Stimulated activated CD4-positive, alpha-beta T cell treated with anti-CD3 and anti-CD28 coated beads, Interleukin-4, amount 100 ng/mL, for 4 hours (primary cell): ENCODE results near the gene RASD1.
"Not testable (repeated sequence)": the region's sequence is repeated elsewhere in the genome, so short reads cannot be mapped to it uniquely, and the experiment has no call there.

Experiments
- DNase-seq, 2 experiments: peaks; one replicate each; pipeline ENCODE4 v3.0.0-alpha.2; 2020

Gene RASD1

DNA sequence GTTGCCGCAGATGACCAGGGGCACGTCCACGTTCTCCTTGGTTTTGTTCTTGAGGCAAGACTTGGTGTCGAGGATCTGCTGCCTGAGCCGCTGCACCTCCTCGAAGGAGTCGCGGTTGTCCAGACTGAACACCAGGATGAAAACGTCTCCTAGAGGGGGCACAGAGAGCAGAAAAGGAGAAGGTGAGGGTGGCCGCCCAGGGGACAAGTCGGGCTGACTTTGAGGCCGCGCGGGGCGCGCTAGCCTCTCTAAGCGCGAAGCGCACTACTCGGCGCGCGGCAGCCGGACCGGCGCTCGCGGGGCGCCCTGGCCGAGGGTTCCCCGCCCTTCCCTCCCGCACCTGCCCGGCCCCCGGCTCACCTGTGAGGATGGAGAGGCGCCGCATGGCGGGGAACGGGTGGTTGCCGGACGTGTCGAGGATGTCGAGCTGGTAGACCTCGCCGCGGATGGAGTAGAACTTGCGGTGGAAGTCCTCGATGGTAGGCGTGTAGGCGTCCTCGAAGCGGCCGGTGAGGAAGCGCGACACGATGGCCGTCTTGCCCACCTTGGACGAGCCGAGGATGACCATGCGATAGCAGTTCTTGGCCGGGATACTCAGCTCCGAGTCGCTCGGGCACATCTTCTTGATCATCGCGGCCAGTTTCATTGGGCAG, 533 bp downstream of the RASD1 start:
- peak; percentile 11 to 17 for DNase-seq

GRCh38 chr17:17494870-17495535, 1.2 kb downstream of the RASD1 start:
- DNase-seq, result peak in 1 of 2 experiments; percentile 18

- DNase-seq, result no peak
These were observed 1.7 kb downstream of the RASD1 start for GRCh38 chr17:17494499-17494869.

- DNase-seq, result no peak
These were observed 2.2 kb downstream of the RASD1 start for GRCh38 chr17:17493986-17494466.

- DNase-seq, result no peak
These were observed 2.8 kb downstream of the RASD1 start for GRCh38 chr17:17493249-17493985.

DNA sequence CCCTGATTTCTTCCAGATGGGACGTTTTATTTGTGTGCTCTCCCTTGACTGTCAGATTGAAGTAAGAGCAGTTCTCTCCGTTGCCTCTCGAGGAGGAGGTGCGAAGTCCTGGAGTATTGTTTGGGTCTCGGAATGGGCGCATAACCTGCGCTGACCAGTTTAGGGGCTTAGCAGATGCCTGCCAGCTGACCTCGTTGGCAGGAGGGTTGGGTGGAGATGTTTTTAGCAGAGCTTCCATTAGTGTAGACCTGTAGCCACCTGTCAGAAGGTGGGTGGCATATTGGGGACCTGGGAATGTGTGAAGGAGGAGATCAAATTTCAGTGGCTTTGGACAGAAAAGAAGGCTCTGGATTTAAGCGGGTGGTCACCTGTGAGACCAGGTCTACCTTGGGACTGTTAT, 3.6 kb downstream of the RASD1 start:
- DNase-seq, result no peak

DNA sequence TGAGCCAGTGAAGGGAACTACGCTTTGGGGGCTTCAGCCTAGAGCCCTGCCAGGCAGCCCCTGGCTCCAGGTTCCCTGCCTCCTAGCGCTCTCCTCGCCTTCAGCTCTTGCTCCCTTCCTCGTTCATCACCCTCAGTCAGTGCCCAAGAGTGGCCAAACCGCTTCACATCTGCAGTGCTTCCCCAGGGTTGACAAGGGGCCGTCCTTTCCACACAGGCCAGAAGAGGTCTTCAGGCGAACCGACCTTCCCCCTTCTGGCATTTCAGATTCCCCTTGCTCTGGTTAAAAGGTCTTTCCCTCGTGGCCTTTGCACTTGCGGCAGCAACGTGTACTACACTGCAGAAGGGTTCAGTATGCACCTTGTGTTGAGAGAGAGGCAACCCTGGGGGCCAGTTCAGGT, 4.1 kb downstream of the RASD1 start:
- no peak for DNase-seq

- no peak for DNase-seq
These were observed 4.6 kb downstream of the RASD1 start for GRCh38 chr17:17491546-17491988.

DNA sequence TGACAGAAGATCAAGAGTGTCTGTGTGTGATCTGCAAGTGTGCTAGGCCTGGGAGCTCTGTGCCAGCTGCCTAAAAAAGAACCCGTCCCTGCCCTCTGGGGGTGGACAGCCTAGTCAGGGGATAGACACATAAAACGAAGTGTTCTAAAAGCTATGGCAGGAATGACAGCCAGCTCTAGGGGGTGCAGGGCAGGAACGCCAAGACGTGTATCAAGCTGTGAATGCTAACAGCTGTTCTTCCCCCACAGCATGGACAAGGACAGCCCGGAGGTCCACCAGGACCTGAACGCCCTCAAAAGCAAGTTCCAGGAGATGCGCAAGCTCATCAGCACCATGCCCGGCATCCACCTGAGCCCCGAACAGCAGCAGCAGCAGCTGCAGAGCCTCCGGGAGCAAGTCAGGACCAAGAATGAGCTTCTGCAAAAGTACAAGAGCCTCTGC, 5.1 kb downstream of the RASD1 start:
- no peak for DNase-seq

DNA sequence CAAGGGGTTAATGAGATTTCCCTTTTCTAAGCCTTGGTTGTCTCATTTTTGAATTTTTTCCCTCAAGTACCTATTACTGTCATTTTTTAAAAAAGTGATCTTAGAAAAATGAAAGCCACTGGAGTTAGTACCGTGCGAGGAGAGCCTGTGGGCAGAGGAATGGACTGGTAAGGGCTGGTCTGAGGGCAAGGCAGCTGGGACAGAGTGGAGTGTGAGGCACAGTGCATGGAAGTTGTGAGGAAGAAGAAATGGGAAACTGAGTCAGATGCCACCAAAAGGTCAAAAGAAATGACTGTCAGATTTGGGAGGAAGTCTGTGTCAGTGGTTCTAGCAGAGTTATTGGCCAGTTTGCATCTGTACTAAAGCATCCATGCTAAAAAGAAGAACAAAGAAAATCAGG, 8.2 kb downstream of the RASD1 start:
- no peak for DNase-seq

- DNase-seq, result not testable (repeated sequence)
These were observed 9.8 kb downstream of the RASD1 start for GRCh38 chr17:17486416-17486815.

DNA sequence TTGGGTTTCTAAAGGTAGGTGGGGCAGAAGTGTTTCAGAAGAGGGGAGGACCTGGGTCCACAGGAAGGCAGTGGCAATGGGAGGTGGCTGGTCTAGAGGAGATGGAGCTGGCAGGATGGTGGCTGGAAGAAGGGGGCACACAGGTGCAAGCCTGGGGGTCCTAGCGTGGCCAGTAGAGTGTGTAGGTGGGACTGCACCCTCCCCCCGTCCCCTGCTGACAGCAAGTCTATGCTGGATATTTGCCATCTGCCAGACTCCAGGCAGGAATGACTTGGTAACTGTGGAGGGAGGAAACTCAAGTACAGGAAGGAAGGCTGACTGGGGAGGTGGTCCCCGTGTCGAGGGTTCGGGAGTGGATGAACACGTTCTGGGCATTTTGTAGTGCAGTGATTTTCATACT, 10.8 kb downstream of the RASD1 start:
- no peak for DNase-seq

DNA sequence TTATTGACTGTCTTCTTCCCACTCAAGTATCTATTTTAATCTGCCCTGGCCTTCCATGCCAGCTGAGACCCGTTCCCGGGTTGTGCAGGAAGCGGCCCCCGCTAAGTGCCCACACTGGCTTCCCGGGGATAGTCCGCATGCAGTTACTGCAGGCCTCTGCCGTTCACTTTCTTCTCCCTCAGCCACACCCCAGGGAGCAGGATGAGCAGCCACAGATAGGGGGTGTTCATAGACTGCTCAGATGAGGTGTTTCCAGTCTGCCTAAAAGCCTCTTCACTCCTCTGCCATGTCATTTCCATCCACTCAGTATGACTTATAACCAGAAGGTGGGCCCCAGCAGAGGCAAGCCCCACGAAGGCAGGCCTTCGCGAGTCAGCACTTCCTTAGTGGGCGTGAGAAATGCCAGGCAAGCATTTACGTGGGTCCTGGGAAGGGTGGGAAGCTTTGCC, 11.7 kb downstream of the RASD1 start:
- DNase-seq, result peak in 1 of 2 experiments; percentile 16

GRCh38 chr17:17481860-17482259, 14.3 kb downstream of the RASD1 start:
- no peak for DNase-seq

DNA sequence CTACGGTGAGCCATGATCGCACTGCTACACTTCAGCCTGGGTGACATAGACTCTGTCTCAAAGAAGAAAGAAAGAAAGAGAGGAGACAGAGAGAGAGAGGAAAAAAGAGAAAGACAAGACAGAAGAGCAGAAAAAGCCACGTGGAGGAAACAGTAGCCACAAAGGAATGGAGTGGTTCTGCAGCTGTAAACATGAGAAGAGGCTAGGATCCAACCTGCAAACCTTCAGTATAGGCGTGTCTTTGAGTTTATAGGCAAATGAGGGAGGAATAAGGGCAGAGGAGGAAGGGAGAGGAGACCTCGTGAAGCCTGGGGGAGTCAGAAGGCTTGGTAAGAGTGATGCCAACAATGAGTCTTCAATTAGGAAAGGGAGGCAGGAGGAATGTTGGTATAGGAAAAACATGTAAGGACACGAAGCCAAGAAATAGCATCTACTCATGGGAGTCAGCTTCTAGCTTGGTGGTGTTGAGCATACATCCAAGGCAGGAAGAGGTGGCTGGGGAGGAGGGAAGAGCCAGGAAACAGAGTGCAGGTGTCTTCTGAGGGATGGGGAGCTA, 15.5 kb downstream of the RASD1 start:
- DNase-seq, result no peak

GRCh38 chr17:17479209-17479608, 17.0 kb downstream of the RASD1 start:
- no peak for DNase-seq

DNA sequence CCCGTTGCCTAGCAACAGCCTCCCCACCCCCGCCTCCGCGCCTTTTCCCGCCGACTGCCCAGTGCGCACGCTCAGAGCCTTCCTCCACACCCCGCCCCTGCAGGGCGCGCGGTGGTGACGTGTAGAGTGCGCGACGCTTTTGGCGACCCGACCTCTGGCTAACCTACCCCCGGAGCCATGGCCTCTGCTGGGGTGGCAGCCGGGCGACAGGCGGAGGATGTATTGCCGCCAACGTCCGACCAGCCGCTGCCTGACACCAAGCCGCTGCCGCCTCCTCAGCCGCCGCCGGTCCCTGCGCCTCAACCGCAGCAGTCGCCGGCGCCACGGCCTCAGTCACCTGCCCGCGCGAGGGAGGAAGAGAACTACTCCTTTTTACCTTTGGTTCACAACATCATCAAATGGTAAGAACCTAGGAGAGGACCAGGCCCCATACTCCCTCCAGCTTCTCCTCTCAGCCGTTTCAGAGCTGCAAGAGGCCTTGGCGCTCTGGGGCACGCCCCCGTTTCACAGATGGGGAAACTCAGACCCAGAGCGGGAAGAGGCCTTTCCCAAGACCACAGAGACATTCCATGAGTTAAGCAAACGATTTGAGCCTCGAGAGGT, 19.2 kb downstream of the RASD1 start, which contains the start of gene MED9:
Gene MED9, plus strand, starts transcription at position 136 of the 603 bp plus-strand sequence. Its CDS starts 42 bp downstream, at position 178.
- peak; percentile 94 to 97 for DNase-seq

DNA sequence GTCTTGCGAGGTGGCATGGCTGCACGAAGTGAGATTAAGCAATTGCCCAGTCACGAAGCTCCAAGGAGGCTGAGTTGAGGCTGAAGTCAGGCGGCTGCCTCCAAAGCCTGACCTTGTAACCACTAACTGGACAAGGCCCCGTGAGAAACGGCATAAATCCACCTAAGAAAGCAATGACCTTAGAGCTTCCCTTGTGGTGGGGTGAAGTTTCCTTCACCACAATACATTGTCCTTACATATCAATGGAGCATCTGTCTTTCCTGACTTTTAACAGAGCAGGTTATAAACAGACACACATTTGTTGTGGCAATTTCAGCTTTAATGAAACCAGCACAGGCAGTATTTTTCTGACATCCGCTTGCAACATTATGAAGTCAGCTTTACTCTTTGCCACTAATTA, 21.9 kb downstream of the RASD1 start:
- DNase-seq, result no peak

GRCh38 chr17:17472333-17472920, 23.8 kb downstream of the RASD1 start:
- DNase-seq, result no peak

DNA sequence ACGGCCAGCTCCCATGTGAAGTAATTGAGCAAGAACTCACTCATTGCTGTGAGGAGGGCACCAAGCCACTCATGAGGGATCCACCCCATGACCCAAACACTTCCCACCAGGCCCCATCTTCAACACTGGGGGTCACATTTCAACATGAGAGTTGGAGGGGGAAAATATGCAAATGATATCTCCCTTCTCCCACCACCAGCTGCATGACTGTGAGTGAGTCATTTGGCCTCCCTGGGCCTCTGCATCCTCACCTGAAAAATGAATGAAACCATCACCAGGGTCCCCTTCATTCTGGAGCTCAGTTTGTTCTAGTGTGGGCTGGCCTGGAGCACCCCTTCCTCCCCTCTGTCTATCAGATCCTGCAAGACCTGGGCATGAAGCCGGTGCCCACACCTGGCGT, 26.2 kb downstream of the RASD1 start:
- DNase-seq, result no peak

DNA sequence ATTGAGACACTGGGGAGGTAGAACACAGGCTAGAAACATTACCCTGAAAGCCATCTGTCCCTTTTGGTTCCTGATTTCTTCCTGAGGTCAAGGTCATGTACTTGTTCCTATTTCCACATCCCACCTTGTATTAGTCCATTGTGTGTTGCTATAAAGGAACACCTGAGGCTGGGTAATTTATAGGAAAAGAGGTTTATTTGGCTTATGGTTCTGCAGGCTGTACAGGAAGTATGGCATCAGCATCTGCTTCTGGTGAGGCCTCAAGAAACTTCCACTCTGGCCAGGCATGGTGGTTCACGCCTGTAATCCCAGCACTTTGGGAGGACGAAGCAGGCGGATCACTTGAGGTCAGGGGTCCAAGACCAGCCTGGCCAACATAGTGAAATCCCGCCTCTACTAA, 26.8 kb downstream of the RASD1 start:
- DNase-seq, result no peak

DNA sequence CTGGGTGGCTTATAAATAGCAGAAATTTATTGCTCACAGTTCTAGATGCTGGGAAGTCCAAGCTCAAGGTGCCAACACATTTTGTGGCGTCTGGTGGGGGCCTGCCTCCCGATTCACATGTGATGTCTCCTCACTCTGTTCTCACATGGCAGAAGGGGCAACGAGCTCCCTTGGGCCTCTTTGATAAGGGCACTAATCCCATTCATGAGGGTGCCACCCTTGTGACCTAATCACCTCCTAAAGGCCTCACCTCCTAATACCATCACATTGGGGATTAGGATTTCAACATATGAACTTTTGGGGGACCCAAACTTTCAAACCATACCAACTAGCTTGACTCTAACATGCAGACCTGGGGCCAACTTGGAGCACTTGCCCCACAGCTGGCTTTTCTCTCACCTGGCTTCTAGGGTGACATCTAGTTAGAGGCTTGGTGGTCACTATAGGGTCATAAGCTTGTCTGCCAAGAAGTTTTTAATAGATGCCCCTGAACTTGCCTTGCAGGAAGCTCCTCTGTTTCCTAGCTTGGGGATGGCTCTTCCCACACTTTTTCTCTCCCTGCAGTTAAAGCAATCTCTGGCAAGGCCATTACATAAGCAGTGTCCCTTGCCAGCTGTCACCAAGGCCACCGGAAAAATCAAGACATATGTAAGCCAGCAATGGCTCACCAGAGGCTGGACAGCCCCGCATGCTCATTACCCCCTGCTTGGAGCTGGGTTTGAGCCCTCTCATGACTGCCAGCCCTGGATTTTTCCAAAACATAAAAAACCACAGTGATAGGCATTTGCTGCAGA, 27.8 kb downstream of the RASD1 start:
- DNase-seq, result no peak
